Activated naive CD4-positive, alpha-beta T cell treated with anti-CD3 and anti-CD28 coated beads for 36 hours (primary cell): ENCODE data around the gene HDAC8. TPM values are rescaled to one million over a fixed set of nuclear protein-coding genes. Genes with fewer than 3 reads are reported as not detected.
A peak's percentile ranks its signal among the peaks of the same experiment; 100 is the strongest.

ENCODE experiments used
- CTCF ChIA-PET: fragments of 350-600 bp; sonication (Branson Sonifier 250); formaldehyde crosslinking; loops from one replicate; lab custom pipeline; 2021; ENCODE audit warnings: antibody characterized with exemption; lab: Charles Lee
- DNase-seq: peaks from one replicate; pipeline ENCODE4 v3.0.0-alpha.2; 2020
- H3K27ac Mint-ChIP-seq: one replicate; pipeline ENCODE4 v1.8.0; 2021; ENCODE audit warnings: mild to moderate bottlenecking, mixed read lengths
- H3K27me3 Mint-ChIP-seq: one replicate; pipeline ENCODE4 v1.8.0; 2021; ENCODE audit warnings: low read depth, mixed read lengths
- H3K36me3 Mint-ChIP-seq: one replicate; pipeline ENCODE4 v1.8.0; 2021; ENCODE audit warnings: low read depth, mixed read lengths
- H3K4me1 Mint-ChIP-seq: one replicate; pipeline ENCODE4 v1.8.0; 2021; ENCODE audit warnings: low read depth, mixed read lengths
- H3K4me3 Mint-ChIP-seq: one replicate; pipeline ENCODE4 v1.8.0; 2021; ENCODE audit warnings: mild to moderate bottlenecking, moderate library complexity, mixed read lengths
- H3K9me3 Mint-ChIP-seq: one replicate; pipeline ENCODE4 v1.8.0; 2021; ENCODE audit warnings: mixed read lengths
- intact Hi-C: fragments of 100-400 bp; cut with micrococcal nuclease; formaldehyde crosslinking; loops from one replicate; pipeline ENCODE4 v1.15.1; 2023
- total RNA-seq, 2 experiments: library from RNA; stranded (reverse); gene quantifications; one replicate each; pipeline ENCODE4 v1.2.3, GENCODE V29; 2021

Gene HDAC8
- total RNA-seq, 2 experiments from 2014 or later: 14.8 to 16.8 TPM

DNA sequence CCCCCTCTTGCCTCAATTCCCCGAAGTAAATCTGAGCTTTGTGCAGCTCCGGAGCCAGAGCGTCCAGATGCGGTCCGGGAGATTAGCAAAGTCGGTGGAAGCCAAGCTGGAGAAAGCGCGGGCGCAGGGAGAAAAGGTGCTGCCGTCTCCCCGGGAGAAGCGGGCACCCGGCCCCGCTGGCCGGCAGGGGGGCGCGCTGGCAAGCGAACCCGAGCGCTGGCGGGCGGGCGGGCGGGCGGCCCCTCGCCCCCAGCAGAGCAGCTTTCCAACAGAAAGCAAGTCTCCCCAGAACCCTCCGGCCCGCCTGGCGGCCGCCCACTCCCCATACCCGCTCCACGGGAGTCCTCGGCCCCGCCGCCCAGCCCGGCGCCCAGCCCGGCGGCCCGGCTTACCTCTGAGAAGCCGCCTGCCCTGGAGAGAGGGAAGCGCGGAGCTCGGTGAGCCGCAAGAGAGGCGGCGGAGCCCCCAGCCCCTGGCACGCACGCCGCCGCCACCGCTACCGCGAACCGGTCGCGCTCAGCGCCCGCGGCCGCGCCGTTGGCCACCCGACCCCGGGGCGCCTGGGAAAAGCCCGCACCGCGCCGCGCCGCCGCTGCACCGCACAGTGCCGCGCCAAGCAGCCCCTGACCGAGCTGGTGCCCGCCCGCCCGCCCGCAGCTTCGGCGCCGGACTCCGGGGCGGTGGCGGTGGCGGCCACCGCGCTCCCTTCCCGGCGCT lies 266.4 kb downstream of the HDAC8 start:
- Mint-ChIP-seq H3K9me3 (no peaks in the 10 kb centered on the region), H3K36me3 (no peaks in the 10 kb centered on the region), H3K27ac (no peak overlapping the region), H3K4me1 (peaks cover 20% of the 10 kb centered on the region), H3K27me3 (peaks cover 50% of the 10 kb centered on the region), H3K4me3 (peak overlapping the region; percentile 61)
- no peak for DNase-seq
- CTCF ChIA-PET: no interaction called here
- intact Hi-C loops: loop anchor here (2.0 to 5.0 kb wide), 2 partner anchors 43 to 316 kb away; no protein-coding TSS in a partner anchor

DNA sequence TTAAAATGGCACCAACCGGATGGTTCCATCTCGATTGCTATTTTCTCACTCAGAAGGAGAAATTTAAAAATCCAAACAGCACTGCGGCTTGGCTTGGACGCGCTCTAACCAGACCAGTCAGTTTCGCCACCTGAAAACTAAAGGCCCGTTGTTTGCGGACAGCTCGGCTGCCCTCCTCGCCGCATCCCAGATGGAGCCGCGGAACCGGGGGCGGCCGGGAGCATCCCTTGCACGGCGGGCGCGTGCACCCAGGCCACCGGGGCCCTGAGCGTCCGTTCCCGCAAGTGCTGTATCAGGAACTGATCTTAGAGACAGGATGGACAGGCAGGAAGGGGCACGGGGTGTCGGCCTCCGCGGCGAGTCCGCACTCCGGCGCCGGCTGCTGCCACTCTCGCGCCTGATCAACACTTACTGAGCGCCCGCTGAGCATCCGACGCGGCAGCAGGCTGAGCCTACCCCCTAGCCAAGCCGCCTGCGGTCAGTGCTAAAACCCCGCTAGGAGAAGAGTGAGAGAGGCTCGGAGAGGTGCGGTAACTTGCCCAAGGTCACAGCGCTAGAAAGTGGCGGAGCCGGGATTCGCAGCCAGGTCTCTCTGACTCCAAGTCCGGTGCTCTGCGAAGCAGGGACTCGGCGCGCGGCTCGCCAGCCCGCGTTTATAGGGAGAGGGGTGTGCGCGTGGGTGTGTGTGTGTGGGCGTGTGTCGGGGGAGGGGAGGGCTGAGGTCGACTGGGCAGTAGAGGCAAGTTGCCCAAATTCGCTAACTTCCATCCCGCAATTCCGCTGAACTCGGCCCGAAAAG lies 267.2 kb downstream of the HDAC8 start, which contains the start of gene CITED1:
Gene CITED1 (minus strand): TSS at position 629 of the 799 bp plus-strand sequence. CDS start 3,045 bp downstream, outside the sequence.
- intact Hi-C loops: loop anchor here (2.0 to 5.0 kb wide), 2 partner anchors 43 to 317 kb away; no protein-coding TSS in a partner anchor
- H3K27ac Mint-ChIP-seq: no peak within 1 kb of the TSS
- H3K36me3 Mint-ChIP-seq: no peaks in the 10 kb centered on the region
- H3K27me3 Mint-ChIP-seq: peaks cover 50% of the 10 kb centered on the region
- CTCF ChIA-PET: no interaction called here
- H3K4me1 Mint-ChIP-seq: peaks cover 20% of the 10 kb centered on the region
- H3K4me3 Mint-ChIP-seq: peak within 1 kb of the TSS; percentile 68
- peak; percentile 4 for DNase-seq
- no peaks in the 10 kb centered on the region for H3K9me3 Mint-ChIP-seq

DNA sequence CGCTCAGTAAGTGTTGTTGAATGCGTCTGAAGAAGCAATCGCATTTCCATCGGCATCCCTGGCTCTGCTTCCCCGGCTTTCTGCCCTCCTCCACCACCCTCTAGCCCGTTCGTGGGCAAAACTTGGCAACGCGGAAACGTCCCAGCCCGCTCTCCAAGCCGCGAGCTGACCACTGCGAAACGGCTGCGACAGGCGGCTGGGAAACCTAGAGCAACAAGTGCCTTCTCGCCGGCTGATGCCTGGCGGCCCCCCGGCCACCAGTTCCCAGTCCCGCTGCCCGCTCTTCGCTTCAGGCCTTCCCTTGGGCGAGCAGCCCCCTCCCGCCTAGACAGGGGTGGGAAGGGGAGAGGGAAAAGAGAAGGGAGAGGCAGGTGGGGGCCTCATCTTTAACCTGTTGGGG lies 267.8 kb downstream of the HDAC8 start:
- peaks cover 47% of the 10 kb centered on the region for H3K27me3 Mint-ChIP-seq
- peaks cover 20% of the 10 kb centered on the region for H3K4me1 Mint-ChIP-seq
- no peak for DNase-seq
- H3K36me3 Mint-ChIP-seq: no peaks in the 10 kb centered on the region
- H3K27ac Mint-ChIP-seq: no peak overlapping the region
- CTCF ChIA-PET: no interaction called here
- H3K9me3 Mint-ChIP-seq: no peaks in the 10 kb centered on the region
- peak overlapping the region; percentile 23 for H3K4me3 Mint-ChIP-seq
- intact Hi-C loops: loop anchor here (5.0 kb wide), 1 partner anchor 317 kb away; no protein-coding TSS in a partner anchor

DNA sequence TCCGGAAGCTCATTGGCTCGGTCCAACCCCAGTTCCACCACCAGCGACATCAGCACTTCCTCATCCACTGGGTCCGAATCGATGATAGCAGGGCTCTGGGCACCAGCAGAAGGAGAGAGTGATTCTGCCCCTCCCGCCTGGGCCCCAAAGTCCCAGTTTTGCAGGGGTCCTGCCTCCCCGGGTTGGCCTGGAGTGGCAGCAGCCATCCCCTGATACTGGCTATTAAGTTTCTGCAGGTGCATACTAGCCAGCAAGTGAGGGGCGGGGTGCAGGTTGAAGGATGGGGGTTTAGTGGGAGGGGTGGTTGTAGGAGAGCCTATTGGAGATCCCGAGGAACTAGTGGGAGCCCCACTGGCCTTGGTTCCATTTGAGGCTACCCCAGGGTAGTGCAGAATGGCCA lies 270.9 kb downstream of the HDAC8 start:
- CTCF ChIA-PET: no interaction called here
- peaks cover 3% of the 10 kb centered on the region for H3K4me1 Mint-ChIP-seq
- no peak for DNase-seq
- intact Hi-C loops: no loop called here
- H3K36me3 Mint-ChIP-seq: no peaks in the 10 kb centered on the region
- no peak overlapping the region for H3K4me3 Mint-ChIP-seq
- H3K9me3 Mint-ChIP-seq: no peaks in the 10 kb centered on the region
- no peak overlapping the region for H3K27ac Mint-ChIP-seq
- peaks cover 39% of the 10 kb centered on the region for H3K27me3 Mint-ChIP-seq

DNA sequence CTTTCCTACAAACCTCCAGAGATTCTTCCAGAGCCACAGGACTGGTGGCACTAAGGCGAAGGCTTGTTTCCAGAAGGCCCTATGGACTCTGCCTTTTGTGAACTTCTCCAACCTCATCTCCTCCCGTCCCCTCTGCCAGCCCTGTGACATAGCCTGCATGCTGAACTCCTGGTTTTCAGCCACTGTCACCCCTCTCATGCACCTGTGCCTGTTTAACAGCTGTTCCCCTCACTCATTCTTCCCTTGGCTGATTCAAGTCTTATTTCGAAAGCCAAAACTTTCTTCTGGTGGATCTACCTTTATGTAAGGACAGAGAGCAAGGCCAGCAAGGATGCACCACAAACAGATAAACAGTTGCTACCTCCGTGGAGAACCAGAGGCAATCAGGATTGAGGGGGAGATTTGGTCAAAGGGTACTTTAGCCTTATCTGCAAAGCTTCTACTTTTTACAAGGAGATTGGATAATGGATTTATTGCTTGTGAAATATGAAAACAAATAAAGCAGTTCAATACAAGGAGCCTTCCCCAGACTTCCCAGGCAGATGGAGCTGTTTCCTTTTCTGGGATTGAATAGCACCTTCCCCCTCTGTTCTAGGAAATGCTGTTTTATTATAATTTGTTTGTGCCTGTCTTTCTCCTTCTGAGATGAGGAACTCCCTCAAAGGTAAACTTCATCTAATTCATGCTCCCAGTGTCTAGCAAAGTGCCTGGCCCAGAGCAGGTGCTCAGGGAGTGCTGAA lies 272.6 kb downstream of the HDAC8 start:
- Mint-ChIP-seq H3K27ac (no peak overlapping the region), H3K36me3 (no peaks in the 10 kb centered on the region), H3K4me3 (no peak overlapping the region), H3K27me3 (peaks cover 41% of the 10 kb centered on the region), H3K4me1 (peaks cover 3% of the 10 kb centered on the region), H3K9me3 (no peaks in the 10 kb centered on the region)
- CTCF ChIA-PET: interaction anchor here (0.6 kb wide), 1 partner anchor 14 kb away, joined by 3 read pairs; no protein-coding TSS in a partner anchor
- intact Hi-C loops: loop anchor here (5.0 kb wide), 1 partner anchor 242 kb away; no protein-coding TSS in a partner anchor
- DNase-seq: no peak

DNA sequence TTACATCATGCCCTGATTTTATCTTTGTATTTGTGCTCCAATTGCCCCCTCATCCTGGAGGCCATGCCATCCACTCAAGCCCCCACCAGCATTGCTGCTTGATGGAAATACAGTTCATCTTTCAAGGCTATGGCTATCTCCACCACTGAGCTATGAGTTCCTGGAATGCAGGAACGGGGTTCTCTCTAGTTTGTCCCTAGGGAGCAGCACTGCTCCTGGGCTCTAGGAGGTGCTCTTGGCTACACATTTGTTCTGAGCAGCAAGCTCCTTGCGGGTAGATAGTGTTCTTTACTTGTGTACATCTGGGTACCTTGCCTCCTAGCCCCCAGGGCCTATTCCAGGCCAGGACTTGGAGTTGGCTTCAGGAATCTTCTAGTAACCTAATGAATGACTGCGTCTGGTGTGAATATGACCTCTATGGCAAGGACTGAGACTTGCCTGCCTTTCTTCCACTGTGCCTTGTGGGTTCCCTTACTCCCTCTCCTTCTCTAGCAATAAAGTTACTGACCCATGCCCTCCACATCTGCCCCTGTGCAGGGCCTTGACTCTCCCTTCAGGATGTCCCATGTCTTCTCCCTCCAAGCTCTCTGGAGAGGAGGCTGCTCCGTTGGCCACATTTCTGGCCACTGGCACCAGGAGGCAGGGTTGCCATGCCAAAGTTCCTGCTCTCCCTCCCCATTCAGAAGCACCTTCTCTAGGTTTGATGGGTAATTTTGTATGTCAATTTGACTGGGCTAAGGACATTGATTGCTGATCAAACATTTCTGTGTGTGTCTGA lies 274.5 kb downstream of the HDAC8 start:
- H3K27me3 Mint-ChIP-seq: peaks cover 29% of the 10 kb centered on the region
- CTCF ChIA-PET: interaction anchor here (0.6 to 1.1 kb wide), 3 partner anchors 10 to 242 kb away, joined by 3 to 5 read pairs (median 4); partner anchors contain the start of gene RPS4X

DNA sequence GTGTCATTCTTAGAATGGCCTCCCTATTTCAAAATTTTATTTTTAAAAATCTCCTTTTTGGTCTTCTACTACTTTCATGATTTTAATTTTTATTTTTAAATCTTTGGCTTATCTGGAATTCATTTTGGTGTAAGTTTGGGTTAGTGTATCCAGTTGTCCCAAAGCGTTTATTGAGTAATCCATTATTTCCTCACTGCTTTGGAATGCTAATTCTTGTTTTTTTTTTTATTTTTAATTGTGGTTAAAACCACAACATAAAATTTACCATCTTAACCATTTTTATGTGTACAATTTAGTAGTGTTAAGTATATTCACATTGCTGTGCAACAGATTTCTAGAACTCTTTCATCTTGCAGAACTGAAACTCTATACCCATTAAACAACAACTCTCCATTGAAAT lies 275.7 kb downstream of the HDAC8 start:
- CTCF ChIA-PET: no interaction called here
- intact Hi-C loops: loop anchor here (5.0 kb wide), 1 partner anchor 245 kb away; no protein-coding TSS in a partner anchor
- Mint-ChIP-seq H3K36me3 (no peaks in the 10 kb centered on the region), H3K4me3 (no peak overlapping the region), H3K27me3 (peaks cover 22% of the 10 kb centered on the region), H3K4me1 (no peaks in the 10 kb centered on the region), H3K27ac (no peak overlapping the region), H3K9me3 (no peaks in the 10 kb centered on the region)
- no peak for DNase-seq

More for the DNA sequence above, 274.5 kb downstream of the HDAC8 start:
- Mint-ChIP-seq H3K27ac (no peak overlapping the region), H3K4me3 (no peak overlapping the region), H3K9me3 (no peaks in the 10 kb centered on the region), H3K36me3 (no peaks in the 10 kb centered on the region), H3K4me1 (no peaks in the 10 kb centered on the region)
- no peak for DNase-seq
- intact Hi-C loops: loop anchor here (5.0 kb wide), 1 partner anchor 244 kb away; no protein-coding TSS in a partner anchor

DNA sequence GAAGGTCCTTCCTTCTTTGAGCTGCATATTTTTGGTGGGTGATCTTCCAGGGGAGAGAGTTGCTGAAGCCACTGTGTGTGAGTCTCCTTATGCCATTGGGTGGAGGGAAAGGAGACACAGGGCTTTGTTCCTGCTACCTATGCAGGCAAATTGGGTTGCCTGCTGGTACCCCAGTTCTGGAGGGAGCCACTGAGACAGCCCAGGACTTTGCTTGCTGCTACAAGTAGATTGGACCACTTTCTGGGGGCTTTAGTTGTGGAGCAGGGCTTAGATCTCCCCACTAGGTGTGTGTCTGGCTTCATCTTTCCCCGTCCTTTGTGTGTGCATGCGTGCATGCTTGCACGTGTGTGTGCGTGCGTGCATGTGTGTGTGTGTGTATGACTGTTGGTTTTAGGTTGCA lies 276.9 kb downstream of the HDAC8 start:
- no peak overlapping the region for H3K4me3 Mint-ChIP-seq
- H3K4me1 Mint-ChIP-seq: no peaks in the 10 kb centered on the region
- CTCF ChIA-PET: no interaction called here
- intact Hi-C loops: loop anchor here (5.0 kb wide), 1 partner anchor 247 kb away; no protein-coding TSS in a partner anchor
- H3K9me3 Mint-ChIP-seq: no peaks in the 10 kb centered on the region
- H3K27me3 Mint-ChIP-seq: peaks cover 22% of the 10 kb centered on the region
- DNase-seq: no peak
- H3K36me3 Mint-ChIP-seq: no peaks in the 10 kb centered on the region
- H3K27ac Mint-ChIP-seq: no peak overlapping the region

DNA sequence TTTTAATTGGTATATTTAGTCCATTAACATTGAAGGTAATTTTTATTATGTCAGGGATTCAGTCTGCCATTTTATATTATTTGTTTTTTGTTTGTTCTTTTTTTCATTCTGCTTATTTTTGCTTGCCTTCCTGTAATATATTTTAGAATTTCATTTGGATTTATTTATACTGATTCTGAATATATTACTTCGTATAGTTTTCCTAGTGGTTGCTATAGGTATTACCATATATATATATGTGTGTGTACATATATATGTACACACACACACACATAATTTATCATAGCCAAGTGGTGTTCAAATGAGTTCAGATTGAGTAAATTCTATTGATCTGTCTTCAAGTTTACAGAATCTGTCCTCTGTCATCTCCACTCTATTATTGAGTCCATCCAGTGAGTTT lies 278.1 kb downstream of the HDAC8 start:
- Mint-ChIP-seq H3K36me3 (no peaks in the 10 kb centered on the region), H3K27me3 (peaks cover 20% of the 10 kb centered on the region), H3K9me3 (no peaks in the 10 kb centered on the region), H3K4me3 (no peak overlapping the region), H3K27ac (no peak overlapping the region), H3K4me1 (no peaks in the 10 kb centered on the region)
- CTCF ChIA-PET: no interaction called here
- DNase-seq: no peak
- intact Hi-C loops: no loop called here

DNA sequence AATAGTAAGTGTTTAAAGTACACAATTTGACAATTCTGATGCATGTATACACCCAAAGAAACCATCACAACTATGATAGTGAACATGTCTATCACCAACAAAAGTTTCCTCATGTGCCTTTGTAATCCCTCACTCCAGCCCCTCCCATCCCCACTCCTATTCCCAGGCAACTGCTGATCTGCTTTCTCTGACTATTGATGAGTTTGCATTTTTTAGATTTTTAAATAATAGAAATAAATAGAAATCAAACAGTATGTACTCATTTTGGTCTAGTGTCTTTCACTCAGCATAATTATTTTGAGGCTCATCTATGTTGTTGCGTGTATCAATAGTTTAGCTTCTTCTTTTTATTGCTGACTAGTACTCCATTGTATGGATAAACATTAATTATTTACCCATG lies 290.3 kb downstream of the HDAC8 start:
- DNase-seq: no peak
- Mint-ChIP-seq H3K27me3 (no peaks in the 10 kb centered on the region), H3K27ac (no peak overlapping the region), H3K36me3 (no peaks in the 10 kb centered on the region), H3K4me1 (no peaks in the 10 kb centered on the region), H3K4me3 (no peak overlapping the region), H3K9me3 (no peaks in the 10 kb centered on the region)
- CTCF ChIA-PET: no interaction called here
- intact Hi-C loops: no loop called here

DNA sequence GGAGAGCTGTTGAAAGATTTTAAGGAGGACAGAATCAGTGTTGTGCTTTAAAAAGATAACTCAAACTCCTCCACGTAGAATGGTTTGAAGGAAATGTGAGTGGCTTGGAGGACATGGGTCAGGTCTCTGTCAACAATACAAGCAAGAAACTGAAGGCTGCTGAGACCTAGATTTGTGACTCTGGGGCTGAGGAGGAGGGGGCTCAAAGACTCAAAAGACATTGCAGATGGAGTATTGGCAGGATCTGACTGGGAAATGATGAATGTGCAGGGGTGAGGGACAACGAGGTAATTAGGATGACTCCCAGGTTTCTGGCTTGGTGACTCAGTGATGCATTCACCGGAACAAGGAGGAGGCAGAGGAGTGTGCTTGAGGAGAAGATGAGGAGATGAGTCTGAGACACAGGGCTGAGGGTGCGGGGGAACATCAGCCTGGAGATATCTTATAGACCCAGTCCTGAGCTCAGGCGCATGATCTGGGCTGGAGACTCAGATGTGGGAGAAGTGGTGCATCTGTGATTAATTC lies 292.3 kb downstream of the HDAC8 start:
- Mint-ChIP-seq H3K27me3 (no peaks in the 10 kb centered on the region), H3K4me1 (peaks cover 1% of the 10 kb centered on the region), H3K27ac (no peak overlapping the region), H3K4me3 (no peak overlapping the region), H3K36me3 (peaks cover 11% of the 10 kb centered on the region), H3K9me3 (no peaks in the 10 kb centered on the region)
- CTCF ChIA-PET: no interaction called here
- no peak for DNase-seq
- intact Hi-C loops: no loop called here
